ENCODE data around the gene ACAA2. TPM values are rescaled to one million over a fixed set of nuclear protein-coding genes. Genes with fewer than 3 reads are reported as not detected.
A peak's percentile ranks its signal among the peaks of the same experiment; 100 is the strongest.

The ACAA2 gene
- total RNA-seq, 1 experiment from 2014 or later, result 33.7 TPM

DNA sequence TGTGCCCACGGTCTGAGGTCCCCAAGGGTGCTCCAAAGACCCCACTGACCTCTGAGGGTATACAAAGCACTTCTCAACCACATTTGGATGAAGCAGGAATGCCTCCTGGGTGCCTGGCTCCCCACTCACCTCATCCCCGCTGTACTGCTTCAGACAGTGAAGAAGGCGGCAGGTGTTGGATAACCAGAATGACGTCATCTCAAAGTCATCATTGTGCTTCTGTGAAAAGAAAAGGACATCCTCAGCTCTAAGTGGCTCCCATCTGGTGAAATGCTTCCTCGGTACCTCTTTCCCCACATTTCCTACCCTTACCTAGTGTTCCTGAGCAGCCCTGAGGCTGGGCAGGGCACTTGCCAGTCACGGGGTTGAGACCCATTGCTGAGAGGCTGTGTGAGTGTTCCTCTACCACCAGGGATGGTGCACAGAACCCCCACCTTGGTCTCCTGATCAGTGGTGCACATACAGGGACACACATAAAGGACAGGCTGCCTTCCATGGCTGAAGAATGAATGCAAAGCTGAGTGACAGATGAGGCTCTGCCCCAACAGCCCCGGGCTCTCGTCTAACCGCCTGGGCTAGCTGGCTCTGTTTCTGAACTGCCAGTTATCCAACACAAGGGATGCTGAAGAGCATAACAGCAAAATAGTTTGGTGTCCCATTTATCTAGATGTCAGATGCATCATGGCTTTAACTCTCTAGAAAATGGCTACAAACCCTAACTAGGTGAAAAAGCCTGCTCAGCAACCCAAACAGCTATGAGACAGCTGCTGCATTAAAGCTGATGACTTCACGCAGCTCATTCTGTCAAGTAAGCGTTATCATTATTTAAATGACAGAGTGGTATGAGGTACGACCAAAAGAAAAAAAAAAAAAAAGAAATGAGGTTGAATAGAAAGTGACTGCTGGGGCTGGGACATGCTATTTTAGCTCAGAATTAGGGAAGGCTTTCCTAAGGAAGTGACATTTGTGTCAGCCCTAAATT is 28.2 kb upstream of the ACAA2 start:
- DNase-seq, result no peak
- H4K20me1 ChIP-seq (ENCODE audit: insufficient read depth), result no peaks in the 10 kb centered on the region
- no TSS peak for BruUV-seq (replicated peaks)
- H3K36me3 ChIP-seq (ENCODE audit: low read depth), result 0 out of 2 replicates have a peak, but pooled peaks cover 12% of the 10 kb centered on the region
- CTCF ChIA-PET, result no interaction called here
- intact Hi-C loops (cut with micrococcal nuclease; ENCODE audit: unreplicated experiment), result no loop called here
- TF ChIP-seq, protein P1, sequence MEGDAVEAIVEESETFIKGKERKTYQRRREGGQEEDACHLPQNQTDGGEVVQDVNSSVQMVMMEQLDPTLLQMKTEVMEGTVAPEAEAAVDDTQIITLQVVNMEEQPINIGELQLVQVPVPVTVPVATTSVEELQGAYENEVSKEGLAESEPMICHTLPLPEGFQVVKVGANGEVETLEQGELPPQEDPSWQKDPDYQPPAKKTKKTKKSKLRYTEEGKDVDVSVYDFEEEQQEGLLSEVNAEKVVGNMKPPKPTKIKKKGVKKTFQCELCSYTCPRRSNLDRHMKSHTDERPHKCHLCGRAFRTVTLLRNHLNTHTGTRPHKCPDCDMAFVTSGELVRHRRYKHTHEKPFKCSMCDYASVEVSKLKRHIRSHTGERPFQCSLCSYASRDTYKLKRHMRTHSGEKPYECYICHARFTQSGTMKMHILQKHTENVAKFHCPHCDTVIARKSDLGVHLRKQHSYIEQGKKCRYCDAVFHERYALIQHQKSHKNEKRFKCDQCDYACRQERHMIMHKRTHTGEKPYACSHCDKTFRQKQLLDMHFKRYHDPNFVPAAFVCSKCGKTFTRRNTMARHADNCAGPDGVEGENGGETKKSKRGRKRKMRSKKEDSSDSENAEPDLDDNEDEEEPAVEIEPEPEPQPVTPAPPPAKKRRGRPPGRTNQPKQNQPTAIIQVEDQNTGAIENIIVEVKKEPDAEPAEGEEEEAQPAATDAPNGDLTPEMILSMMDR (conservative IDR thresholded peaks at IDR 0.05), result no peak
- TF ChIP-seq EZH2 (IDR thresholded peaks at IDR 0.05; ENCODE audit: low read depth), result no peak
- no peaks in the 10 kb centered on the region for H3K27me3 ChIP-seq (ENCODE audit: insufficient read depth, low read depth)
- POLR2A ChIA-PET (ENCODE audit: unreplicated experiment), result no interaction called here
- H3K4me1 ChIP-seq (replicated peaks; ENCODE audit: insufficient read depth), result no peaks in the 10 kb centered on the region
- H3F3A ChIP-seq (ENCODE audit: insufficient read depth, low read depth), result no peaks in the 10 kb centered on the region; the same call in 1 of the 2 replicates
- no peak overlapping the region for H3K4me2 ChIP-seq
- H3K79me2 ChIP-seq (ENCODE audit: low read depth), result no peaks in the 10 kb centered on the region
- no peaks in the 10 kb centered on the region for H3K9me2 ChIP-seq (ENCODE audit: insufficient read depth)
- no peak overlapping the region for H3K4me3 ChIP-seq
- no peak overlapping the region for H3K27ac ChIP-seq
- H2AFZ ChIP-seq, result no peak overlapping the region
- no peaks in the 10 kb centered on the region for H3K9me3 ChIP-seq (ENCODE audit: insufficient read depth, low read depth)

DNA sequence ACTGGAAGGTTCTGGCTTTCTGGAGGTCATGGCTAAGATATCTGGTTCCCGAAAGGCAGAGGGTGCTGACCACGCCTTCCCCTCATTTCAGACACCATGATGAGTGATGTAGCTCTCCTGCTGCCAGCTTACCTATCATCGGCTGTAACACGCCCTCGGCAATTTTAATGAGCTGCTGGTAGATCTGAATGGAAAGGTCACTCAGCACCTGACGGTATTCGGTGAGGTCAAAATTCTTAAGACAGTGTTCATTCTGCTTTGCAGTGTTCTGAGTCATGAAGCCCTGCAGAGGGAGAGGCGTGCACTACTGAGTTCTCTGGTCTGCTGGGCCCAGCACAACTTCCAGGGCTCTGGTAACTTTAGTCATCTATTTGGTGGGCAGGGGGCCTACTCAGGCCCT is 25.7 kb upstream of the ACAA2 start:
- BruUV-seq (replicated peaks), result no TSS peak
- Histone ChIP-seq H3K27me3 (ENCODE audit: insufficient read depth, low read depth) (no peaks in the 10 kb centered on the region), H2AFZ (no peak overlapping the region), H3K9me3 (ENCODE audit: insufficient read depth, low read depth) (peaks cover 3% of the 10 kb centered on the region; the same call in 1 of the 2 replicates), H3F3A (ENCODE audit: insufficient read depth, low read depth) (peaks cover 13% of the 10 kb centered on the region; the same call in 1 of the 2 replicates), H3K36me3 (ENCODE audit: low read depth) (0 out of 2 replicates have a peak, but pooled peaks cover 17% of the 10 kb centered on the region), H3K9me2 (ENCODE audit: insufficient read depth) (no peaks in the 10 kb centered on the region), H4K20me1 (ENCODE audit: insufficient read depth) (no peaks in the 10 kb centered on the region), H3K79me2 (ENCODE audit: low read depth) (no peaks in the 10 kb centered on the region), H3K4me3 (no peak overlapping the region), H3K4me2 (no peak overlapping the region), H3K27ac (no peak overlapping the region), H3K4me1 (replicated peaks; ENCODE audit: insufficient read depth) (peaks cover 15% of the 10 kb centered on the region)
- TF ChIP-seq, protein P1 (conservative IDR thresholded peaks at IDR 0.05), result no peak
- no peak for TF ChIP-seq EZH2 (IDR thresholded peaks at IDR 0.05; ENCODE audit: low read depth)
- intact Hi-C loops (cut with micrococcal nuclease; ENCODE audit: unreplicated experiment), result no loop called here
- DNase-seq, result peak; percentile 42 to 72
- ChIA-PET CTCF (no interaction called here), POLR2A (ENCODE audit: unreplicated experiment) (interaction anchor here (0.6 kb wide), 2 partner anchors 25 to 27 kb away, joined by 8 to 13 read pairs; partner anchors contain the start of gene ACAA2)

DNA sequence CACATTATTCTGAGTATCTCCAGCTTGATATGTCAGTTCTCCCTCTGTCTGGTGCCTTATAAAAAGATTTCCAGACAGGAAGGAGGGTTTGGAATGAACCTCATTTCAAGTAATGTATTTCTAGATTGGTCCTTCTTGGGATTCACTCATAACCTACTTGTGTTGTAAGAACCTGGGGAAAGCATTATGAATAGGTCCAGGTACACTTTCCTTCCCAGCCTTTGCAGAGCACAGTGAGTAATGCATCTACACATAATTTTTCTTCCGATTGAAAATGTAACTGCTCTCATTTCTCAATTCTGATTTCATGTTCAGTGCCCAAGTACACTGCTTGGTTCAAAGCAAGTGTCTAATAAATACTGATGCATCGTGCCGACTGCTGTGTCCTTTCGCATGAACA is 25.0 kb upstream of the ACAA2 start:
- ChIA-PET POLR2A (ENCODE audit: unreplicated experiment) (no interaction called here), CTCF (no interaction called here)
- peaks cover 15% of the 10 kb centered on the region for H3K4me1 ChIP-seq (replicated peaks; ENCODE audit: insufficient read depth)
- no peak for DNase-seq
- no peak overlapping the region for H2AFZ ChIP-seq
- 0 out of 2 replicates have a peak, but pooled peaks cover 17% of the 10 kb centered on the region for H3K36me3 ChIP-seq (ENCODE audit: low read depth)
- intact Hi-C loops (cut with micrococcal nuclease; ENCODE audit: unreplicated experiment), result no loop called here
- BruUV-seq (replicated peaks), result no TSS peak
- no peak overlapping the region for H3K27ac ChIP-seq
- no peaks in the 10 kb centered on the region for H3K79me2 ChIP-seq (ENCODE audit: low read depth)
- peaks cover 13% of the 10 kb centered on the region; the same call in 1 of the 2 replicates for H3F3A ChIP-seq (ENCODE audit: insufficient read depth, low read depth)
- peaks cover 3% of the 10 kb centered on the region; the same call in 1 of the 2 replicates for H3K9me3 ChIP-seq (ENCODE audit: insufficient read depth, low read depth)
- no peak overlapping the region for H3K4me3 ChIP-seq
- no peaks in the 10 kb centered on the region for H4K20me1 ChIP-seq (ENCODE audit: insufficient read depth)
- H3K9me2 ChIP-seq (ENCODE audit: insufficient read depth), result no peaks in the 10 kb centered on the region
- H3K4me2 ChIP-seq, result no peak overlapping the region
- H3K27me3 ChIP-seq (ENCODE audit: insufficient read depth, low read depth), result no peaks in the 10 kb centered on the region
- TF ChIP-seq, protein P1 (conservative IDR thresholded peaks at IDR 0.05), result no peak
- no peak for TF ChIP-seq EZH2 (IDR thresholded peaks at IDR 0.05; ENCODE audit: low read depth)

Measured in PC-9 (cell line).